Breast epithelium (tissue), 4 donors: ENCODE results near the gene SWAP70. TPM values are rescaled to one million over a fixed set of nuclear protein-coding genes. Genes with fewer than 3 reads are reported as not detected.
A peak's percentile ranks its signal among the peaks of the same experiment; 100 is the strongest.

Experiments used
- DNase-seq, 2 donors: peaks; one replicate each; pipeline ENCODE4 v3.0.0-alpha.2; 2019; ENCODE audit warnings: low spot score in 2 of 2
- H3K27ac ChIP-seq, 2 donors: fragments of 200-600 bp; sonication (generic) in 1 of 2; one replicate each; pipeline ENCODE4 v1.5.1; 2016 to 2019; ENCODE audit warnings: mild to moderate bottlenecking in 1 of 2
- H3K27me3 ChIP-seq, 2 donors: fragments of 200-600 bp; sonication (generic) in 1 of 2; one replicate each; pipeline versions ENCODE4 v1.5.1 to v1.6.0; 2017 to 2019; ENCODE audit warnings: control low read depth in 1 of 2, mild to moderate bottlenecking in 1 of 2
- H3K36me3 ChIP-seq: fragments of 200-600 bp; one replicate; pipeline ENCODE4 v1.5.1; 2019
- H3K4me1 ChIP-seq, 2 donors: fragments of 200-600 bp; sonication (generic); one replicate each; pipeline ENCODE4 v1.5.1; 2016 to 2019; ENCODE audit warnings: control low read depth in 1 of 2
- H3K4me3 ChIP-seq, 3 donors: fragments of 200-600 bp; sonication (generic); 1 replicate in 2 of 3; 2 replicates in 1 of 3; pipeline ENCODE4 v1.5.1; 2016 to 2019; ENCODE audit warnings: mild to moderate bottlenecking in 3 of 3, moderate library complexity in 2 of 3
- H3K9me3 ChIP-seq, 2 donors: fragments of 200-600 bp; sonication (generic) in 1 of 2; one replicate each; pipeline ENCODE4 v1.5.1; 2016 to 2019; ENCODE audit warnings: control low read depth in 1 of 2
- CTCF ChIP-seq, 3 donors: fragments of 450-650 bp; IDR thresholded peaks; one replicate each; pipeline ENCODE4 v1.5.1; 2016 to 2017; ENCODE audit warnings: antibody characterized with exemption in 3 of 3, mild to moderate bottlenecking in 3 of 3, moderate library complexity in 3 of 3
- POLR2A ChIP-seq: fragments of 450-650 bp; IDR thresholded peaks from one replicate; pipeline ENCODE4 v1.6.1; 2016; ENCODE audit warnings: antibody characterized with exemption, mild to moderate bottlenecking, moderate library complexity
- POLR2AphosphoS5 ChIP-seq, 3 donors: sonication (generic); formaldehyde crosslinking; IDR thresholded peaks; one replicate each; pipeline ENCODE4 v1.6.1; 2017; ENCODE audit warnings: antibody characterized with exemption in 3 of 3
- intact Hi-C: fragments of 100-400 bp; cut with DNase I; formaldehyde crosslinking; loops from one replicate; pipeline ENCODE4 v1.15.1; 2023; ENCODE audit warnings: low total_unique reads
- total RNA-seq, 3 donors: library from RNA; depleted of rRNA; stranded (reverse); fragments of >200 nt; gene quantifications; one replicate each; pipeline ENCODE4 v1.1.0, GENCODE V29; 2016

The SWAP70 gene
- total RNA-seq, 3 donors from 2014 or later: 36.8 to 64.5 (median 60.6) TPM

- Histone ChIP-seq H3K27ac (no peak overlapping the region), H3K4me1 (no peaks in the 10 kb centered on the region), H3K27me3 (no peaks in the 10 kb centered on the region), H3K4me3 (no peak overlapping the region), H3K9me3 (no peaks in the 10 kb centered on the region), H3K36me3 (no peaks in the 10 kb centered on the region)
- TF ChIP-seq POLR2A (no peak), POLR2AphosphoS5 (IDR thresholded peaks at IDR 0.05) (no peak), CTCF (IDR thresholded peaks at IDR 0.05) (no peak)
- no peak for DNase-seq
- intact Hi-C loops: no loop called here
Measured at GRCh38 chr11:9651481-9651880, 12.4 kb upstream of the SWAP70 start.

- TF ChIP-seq POLR2A (no peak), CTCF (IDR thresholded peaks at IDR 0.05) (no peak), POLR2AphosphoS5 (IDR thresholded peaks at IDR 0.05) (no peak)
- no peak overlapping the region for H3K4me3 ChIP-seq
- intact Hi-C loops: no loop called here
- no peaks in the 10 kb centered on the region for H3K36me3 ChIP-seq
- H3K27me3 ChIP-seq: no peaks in the 10 kb centered on the region
- peak overlapping the region; percentile 55 to 60 for H3K27ac ChIP-seq
- no peaks in the 10 kb centered on the region for H3K9me3 ChIP-seq
- no peak for DNase-seq
- no peaks in the 10 kb centered on the region for H3K4me1 ChIP-seq
Measured at GRCh38 chr11:9651899-9652748, 11.8 kb upstream of the SWAP70 start.

GRCh38 chr11:9653871-9654270 lies 10.0 kb upstream of the SWAP70 start:
- intact Hi-C loops: no loop called here
- no peak overlapping the region for H3K27ac ChIP-seq

GRCh38 chr11:9656864-9657263 lies 7.0 kb upstream of the SWAP70 start:
- DNase-seq: no peak
- intact Hi-C loops: no loop called here
- no peak overlapping the region for H3K27ac ChIP-seq
- H3K9me3 ChIP-seq: no peaks in the 10 kb centered on the region
- no peaks in the 10 kb centered on the region for H3K36me3 ChIP-seq
- no peaks in the 10 kb centered on the region for H3K4me1 ChIP-seq
- no peak for TF ChIP-seq CTCF (IDR thresholded peaks at IDR 0.05)
- no peak for TF ChIP-seq POLR2AphosphoS5 (IDR thresholded peaks at IDR 0.05)
- TF ChIP-seq POLR2A: no peak
- H3K4me3 ChIP-seq: no peak overlapping the region
- no peaks in the 10 kb centered on the region for H3K27me3 ChIP-seq

More at GRCh38 chr11:9653871-9654270, 10.0 kb upstream of the SWAP70 start:
- H3K9me3 ChIP-seq: no peaks in the 10 kb centered on the region
- no peaks in the 10 kb centered on the region for H3K4me1 ChIP-seq
- H3K27me3 ChIP-seq: no peaks in the 10 kb centered on the region
- TF ChIP-seq POLR2A: no peak
- TF ChIP-seq POLR2AphosphoS5 (IDR thresholded peaks at IDR 0.05): no peak
- TF ChIP-seq CTCF (IDR thresholded peaks at IDR 0.05): no peak
- DNase-seq: no peak
- H3K36me3 ChIP-seq: no peaks in the 10 kb centered on the region
- H3K4me3 ChIP-seq: no peak overlapping the region

- DNase-seq: no peak
- intact Hi-C loops: no loop called here
Measured at GRCh38 chr11:9657531-9657930, 6.3 kb upstream of the SWAP70 start.

More at GRCh38 chr11:9657531-9657930, 6.3 kb upstream of the SWAP70 start:
- H3K4me1 ChIP-seq: no peaks in the 10 kb centered on the region
- TF ChIP-seq POLR2AphosphoS5 (IDR thresholded peaks at IDR 0.05) (no peak), CTCF (IDR thresholded peaks at IDR 0.05) (no peak), POLR2A (no peak)
- no peaks in the 10 kb centered on the region for H3K9me3 ChIP-seq
- no peaks in the 10 kb centered on the region for H3K36me3 ChIP-seq
- H3K27ac ChIP-seq: no peak overlapping the region
- H3K4me3 ChIP-seq: no peak overlapping the region
- H3K27me3 ChIP-seq: no peaks in the 10 kb centered on the region
